Esophagus squamous epithelium (tissue), 4 donors: Measurements from ENCODE around the gene PARM1.

ENCODE experiments used
- CTCF ChIP-seq, 6 experiments: fragments of 450-650 bp in 4 of 6; fragments of 200-600 bp in 2 of 6; sonication (generic) in 2 of 6; IDR thresholded peaks; one replicate each; pipeline ENCODE4 v1.5.1; 2016 to 2019; ENCODE audit warnings: antibody characterized with exemption in 6 of 6, mild to moderate bottlenecking in 4 of 6, moderate library complexity in 4 of 6
- POLR2A ChIP-seq, 4 donors: fragments of 450-650 bp; IDR thresholded peaks; one replicate each; pipeline ENCODE4 v1.6.1; 2017; ENCODE audit warnings: antibody characterized with exemption in 4 of 4, mild to moderate bottlenecking in 4 of 4, moderate library complexity in 3 of 4

- no peak for TF ChIP-seq CTCF (IDR thresholded peaks at IDR 0.05)
- no peak for TF ChIP-seq POLR2A (IDR thresholded peaks at IDR 0.05)
Observed at GRCh38 chr4:74921490-74921889, 11.4 kb upstream of the PARM1 start.
